ENCODE results near the gene PPP1CB.

The PPP1CB gene

GRCh38 chr2:28721601-28722191 is 29.9 kb upstream of the PPP1CB start:
- ChIA-PET CTCF (no interaction called here), POLR2A (ENCODE audit: low non-redundant PET) (no interaction called here)
- no peak for DNase-seq (ENCODE audit: low spot score)
- H3K27ac ChIP-seq, result no peak overlapping the region
- TF ChIP-seq CTCF (conservative IDR thresholded peaks at IDR 0.05; ENCODE audit: low read depth), result no peak

- ChIA-PET CTCF (no interaction called here), POLR2A (ENCODE audit: low non-redundant PET) (no interaction called here)
- DNase-seq (ENCODE audit: low spot score), result no peak
- H3K27ac ChIP-seq, result no peak overlapping the region
- no peak for TF ChIP-seq CTCF (conservative IDR thresholded peaks at IDR 0.05; ENCODE audit: low read depth)
Measured at GRCh38 chr2:28725021-28725711, 26.5 kb upstream of the PPP1CB start.

- POLR2A ChIA-PET (ENCODE audit: low non-redundant PET), result no interaction called here
- DNase-seq (ENCODE audit: low spot score), result no peak
- CTCF ChIA-PET, result no interaction called here
- TF ChIP-seq CTCF (conservative IDR thresholded peaks at IDR 0.05; ENCODE audit: low read depth), result no peak
- H3K27ac ChIP-seq, result no peak overlapping the region
Measured at GRCh38 chr2:28726177-28726576, 25.5 kb upstream of the PPP1CB start.

GRCh38 chr2:28729698-28730097 is 21.9 kb upstream of the PPP1CB start:
- ChIA-PET CTCF (no interaction called here), POLR2A (ENCODE audit: low non-redundant PET) (no interaction called here)
- no peak for DNase-seq (ENCODE audit: low spot score)
- no peak for TF ChIP-seq CTCF (conservative IDR thresholded peaks at IDR 0.05; ENCODE audit: low read depth)
- no peak overlapping the region for H3K27ac ChIP-seq

GRCh38 chr2:28730641-28731146 is 20.9 kb upstream of the PPP1CB start:
- ChIA-PET POLR2A (ENCODE audit: low non-redundant PET) (no interaction called here), CTCF (interaction anchor here (0.6 kb wide), 1 partner anchor 16 kb away, joined by 3 read pairs; no protein-coding TSS in a partner anchor)
- no peak overlapping the region for H3K27ac ChIP-seq
- DNase-seq (ENCODE audit: low spot score), result no peak
- TF ChIP-seq CTCF (conservative IDR thresholded peaks at IDR 0.05; ENCODE audit: low read depth), result no peak

GRCh38 chr2:28735511-28735910 is 16.1 kb upstream of the PPP1CB start:
- DNase-seq (ENCODE audit: low spot score), result no peak
- H3K27ac ChIP-seq, result peak overlapping the region; percentile 34
- POLR2A ChIA-PET (ENCODE audit: low non-redundant PET), result no interaction called here
- TF ChIP-seq CTCF (conservative IDR thresholded peaks at IDR 0.05; ENCODE audit: low read depth), result no peak
- CTCF ChIA-PET, result no interaction called here
